GM20000 (cell line): Measurements from ENCODE around the gene PPARD.

Source experiments
- DNase-seq: peaks from one replicate; pipeline ENCODE4 v3.0.0; 2012; ENCODE audit warnings: low spot score
- TF ChIP-seq, protein P1 (sequence below): IDR thresholded peaks from 2 replicates; pipeline ENCODE4 v1.5.1; 2012; ENCODE audit warnings: mild to moderate bottlenecking, control low read depth; ENCODE audit errors: extremely low read depth, missing control alignments

The PPARD gene

GRCh38 chr6:35354361-35355135 lies 12.2 kb downstream of the PPARD start:
- DNase-seq = no peak
- TF ChIP-seq, protein P1, sequence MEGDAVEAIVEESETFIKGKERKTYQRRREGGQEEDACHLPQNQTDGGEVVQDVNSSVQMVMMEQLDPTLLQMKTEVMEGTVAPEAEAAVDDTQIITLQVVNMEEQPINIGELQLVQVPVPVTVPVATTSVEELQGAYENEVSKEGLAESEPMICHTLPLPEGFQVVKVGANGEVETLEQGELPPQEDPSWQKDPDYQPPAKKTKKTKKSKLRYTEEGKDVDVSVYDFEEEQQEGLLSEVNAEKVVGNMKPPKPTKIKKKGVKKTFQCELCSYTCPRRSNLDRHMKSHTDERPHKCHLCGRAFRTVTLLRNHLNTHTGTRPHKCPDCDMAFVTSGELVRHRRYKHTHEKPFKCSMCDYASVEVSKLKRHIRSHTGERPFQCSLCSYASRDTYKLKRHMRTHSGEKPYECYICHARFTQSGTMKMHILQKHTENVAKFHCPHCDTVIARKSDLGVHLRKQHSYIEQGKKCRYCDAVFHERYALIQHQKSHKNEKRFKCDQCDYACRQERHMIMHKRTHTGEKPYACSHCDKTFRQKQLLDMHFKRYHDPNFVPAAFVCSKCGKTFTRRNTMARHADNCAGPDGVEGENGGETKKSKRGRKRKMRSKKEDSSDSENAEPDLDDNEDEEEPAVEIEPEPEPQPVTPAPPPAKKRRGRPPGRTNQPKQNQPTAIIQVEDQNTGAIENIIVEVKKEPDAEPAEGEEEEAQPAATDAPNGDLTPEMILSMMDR = no peak

DNA sequence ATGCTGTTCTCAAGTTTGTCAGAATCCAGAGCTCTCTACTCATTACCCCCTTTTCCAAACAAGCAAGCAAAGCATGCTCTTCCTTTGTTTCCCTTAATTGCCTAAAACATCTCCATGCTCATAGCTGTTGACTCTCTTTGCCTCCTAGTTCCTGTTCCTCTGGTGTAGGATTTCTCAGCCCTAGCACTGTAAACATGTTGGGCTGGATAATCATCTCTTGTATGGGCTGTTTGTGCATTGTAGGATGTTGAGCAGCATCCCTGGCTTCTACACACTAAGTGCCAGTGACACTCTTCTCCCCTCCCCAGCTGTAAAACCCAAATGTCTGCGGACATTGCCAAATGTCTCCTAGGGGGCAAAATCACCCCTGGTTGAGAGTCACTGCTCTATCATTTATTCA lies 14.0 kb downstream of the PPARD start:
- DNase-seq = no peak
- TF ChIP-seq, protein P1 = no peak

- no peak for DNase-seq
- TF ChIP-seq, protein P1 = no peak
Measured at GRCh38 chr6:35357677-35358076, 15.3 kb downstream of the PPARD start.

DNA sequence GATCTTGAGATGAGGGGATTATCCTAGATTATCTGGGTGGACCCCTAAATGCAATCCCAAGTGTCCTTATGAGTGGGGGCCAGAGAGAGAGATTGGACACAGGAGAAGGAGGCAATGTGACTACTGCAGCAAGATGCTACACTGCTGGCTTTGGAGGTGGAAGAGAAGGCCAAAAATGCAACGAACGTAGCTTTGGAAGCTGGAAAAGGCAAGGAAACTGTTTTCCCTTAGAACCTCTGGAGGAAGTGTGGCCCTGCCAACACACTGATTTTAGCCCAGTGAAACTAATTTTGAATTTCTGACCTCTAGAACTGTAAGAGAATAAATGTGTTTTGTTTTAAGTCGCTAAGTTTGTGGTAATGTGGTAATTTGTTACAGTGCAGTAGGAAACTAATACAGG lies 15.7 kb downstream of the PPARD start:
- TF ChIP-seq, protein P1 = no peak
- no peak for DNase-seq

DNA sequence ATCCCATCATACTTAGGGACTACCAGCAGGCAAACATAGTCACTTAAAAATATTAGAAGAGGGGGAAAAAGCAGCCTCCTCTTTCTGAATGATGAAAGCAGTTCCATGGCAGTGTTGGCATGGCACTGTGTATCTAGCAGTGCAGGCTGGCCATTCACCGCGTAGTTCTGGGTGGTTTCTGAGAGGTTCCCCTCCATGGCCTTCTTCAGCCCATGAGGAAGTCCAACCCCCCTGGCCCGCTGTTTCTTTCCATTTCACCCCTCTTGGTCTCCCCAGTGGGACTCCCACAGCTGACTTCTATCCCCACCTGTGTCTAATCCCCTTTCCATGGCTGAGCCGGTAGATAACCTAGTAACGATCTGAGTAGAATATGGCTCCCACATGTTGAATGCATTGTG lies 17.0 kb downstream of the PPARD start:
- DNase-seq = no peak
- TF ChIP-seq, protein P1 = no peak

GRCh38 chr6:35359744-35360348 lies 17.5 kb downstream of the PPARD start:
- TF ChIP-seq, protein P1 = no peak
- no peak for DNase-seq

GRCh38 chr6:35360349-35361138 lies 18.2 kb downstream of the PPARD start:
- no peak for DNase-seq
- TF ChIP-seq, protein P1 = no peak
